OCI-LY3 (cell line): Measurements from ENCODE around the gene MED4.

Source experiments
- H2AFZ ChIP-seq: fragments of 200-600, 300-600 bp; shearing (Covaris generic); 2 replicates; pipeline ENCODE4 v1.6.0; 2014; ENCODE audit warnings: antibody characterized with exemption, low read depth, low read length
- H3K27ac ChIP-seq: fragments of 200-600, 300-600 bp; sonication (generic); 2 replicates; pipeline ENCODE4 v1.5.1; 2014; ENCODE audit warnings: mild to moderate bottlenecking, low read length, moderate library complexity, mixed read lengths
- H3K27me3 ChIP-seq: fragments of 200-600, 300-600 bp; sonication (generic); 2 replicates; pipeline ENCODE4 v1.6.1; 2014; ENCODE audit warnings: low read depth, low read length, mixed read lengths
- H3K36me3 ChIP-seq: fragments of 200-600, 300-600 bp; sonication (generic); replicated peaks from 2 replicates; pipeline ENCODE3; 2014; ENCODE audit warnings: low read depth, low read length, mixed read lengths
- H3K4me1 ChIP-seq: fragments of 300-600, 200-600 bp; sonication (generic); 2 replicates; pipeline ENCODE4 v1.6.1; 2014; ENCODE audit warnings: low read length, mixed read lengths
- H3K4me2 ChIP-seq: fragments of 200-600, 300-600 bp; sonication (generic); 2 replicates; pipeline ENCODE4 v1.6.1; 2014; ENCODE audit warnings: low read length, mixed read lengths
- H3K4me3 ChIP-seq: fragments of 300-600, 200-600 bp; sonication (generic); 2 replicates; pipeline ENCODE4 v1.5.1; 2014; ENCODE audit warnings: antibody characterized with exemption, mild to moderate bottlenecking, low read length, moderate library complexity
- H3K79me2 ChIP-seq: fragments of 300-600, 200-600 bp; shearing (Covaris generic); 2 replicates; pipeline ENCODE4 v1.6.1; 2014; ENCODE audit warnings: mild to moderate bottlenecking, low read length, mixed read lengths
- H3K9ac ChIP-seq: fragments of 300-600, 200-600 bp; shearing (Covaris generic); 2 replicates; pipeline ENCODE4 v1.6.0; 2014; ENCODE audit warnings: mild to moderate bottlenecking, low read length, moderate library complexity
- H3K9me3 ChIP-seq: fragments of 200-600, 300-600 bp; shearing (Covaris generic); 2 replicates; pipeline ENCODE4 v1.6.1; 2014; ENCODE audit warnings: low read length, mixed read lengths; ENCODE audit not compliant: insufficient read depth
- H4K20me1 ChIP-seq: fragments of 200-600, 300-600 bp; sonication (generic); 2 replicates; pipeline ENCODE4 v1.6.1; 2016; ENCODE audit warnings: low read length, mixed read lengths; ENCODE audit not compliant: insufficient read depth
- CTCF ChIP-seq: fragments of 200-600, 300-600 bp; sonication (generic); IDR thresholded peaks from 2 replicates; pipeline ENCODE4 v1.5.1; 2014; ENCODE audit warnings: antibody characterized with exemption, low read length, low read depth
- EZH2phosphoT487 ChIP-seq: fragments of 200-600 bp; shearing (Covaris generic); IDR thresholded peaks from 2 replicates; pipeline ENCODE4 v1.6.1; 2018; ENCODE audit warnings: antibody characterized with exemption, mixed run types, low read depth

Gene MED4

DNA sequence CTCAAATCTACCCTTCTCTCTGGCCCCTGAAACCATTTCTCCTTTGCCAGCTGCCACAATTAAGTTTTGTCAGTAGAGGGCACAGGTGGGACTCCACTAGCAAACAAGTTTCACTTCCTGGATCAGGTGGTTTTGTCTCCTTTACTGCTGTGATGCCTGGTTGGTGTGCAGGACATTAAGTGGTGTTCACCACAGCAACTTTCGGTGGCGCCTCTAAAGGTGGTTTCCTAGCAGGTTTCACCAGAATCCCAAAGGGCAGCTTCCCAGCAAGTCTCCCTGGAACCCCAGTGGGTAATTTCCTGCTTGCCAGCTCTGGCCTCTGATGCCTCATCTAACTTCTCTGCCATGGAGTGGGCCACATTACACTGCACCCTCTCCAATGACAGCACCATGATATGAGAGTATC is 16.6 kb downstream of the MED4 start:
- peak overlapping the region; percentile 2; the same call in 1 of the 2 replicates for H3K9ac ChIP-seq
- peak; percentile 84 for TF ChIP-seq CTCF
- no peak for TF ChIP-seq EZH2phosphoT487
- H4K20me1 ChIP-seq = peaks cover 3% of the 10 kb centered on the region; the same call in 1 of the 2 replicates
- no peaks in the 10 kb centered on the region for H3K9me3 ChIP-seq
- no peaks in the 10 kb centered on the region for H3K79me2 ChIP-seq
- H3K4me2 ChIP-seq = peak overlapping the region; percentile 52
- peak overlapping the region; percentile 69 for H3K27ac ChIP-seq
- H3K27me3 ChIP-seq = no peaks in the 10 kb centered on the region
- H3K4me1 ChIP-seq = peaks cover 9% of the 10 kb centered on the region
- no peak overlapping the region for H2AFZ ChIP-seq
- H3K4me3 ChIP-seq = peak overlapping the region; percentile 7; the same call in 1 of the 2 replicates
- H3K36me3 ChIP-seq = peaks cover 63% of the 10 kb centered on the region

DNA sequence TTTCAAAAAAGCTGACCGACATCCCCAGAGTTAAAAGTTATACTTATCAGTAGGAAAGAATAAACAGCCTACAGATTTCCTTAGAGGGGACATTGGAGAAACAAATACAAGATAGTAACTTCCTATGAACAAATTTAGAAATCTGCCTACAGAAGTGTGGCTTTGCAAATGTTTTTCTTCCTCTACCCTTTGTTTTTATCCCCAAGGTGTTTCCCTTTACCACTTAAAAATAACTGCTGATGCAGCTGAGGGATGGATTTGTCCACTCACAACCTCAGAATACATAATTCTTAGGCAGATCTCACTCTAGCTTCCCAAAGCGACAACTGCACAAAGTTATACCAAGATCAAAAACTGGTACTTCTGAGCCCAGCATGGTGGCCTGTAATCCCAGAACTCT is 20.9 kb downstream of the MED4 start:
- Histone ChIP-seq H3K9ac (no peak overlapping the region), H3K9me3 (no peaks in the 10 kb centered on the region), H3K79me2 (no peaks in the 10 kb centered on the region), H3K4me2 (no peak overlapping the region), H3K4me3 (no peak overlapping the region), H2AFZ (no peak overlapping the region), H3K4me1 (peaks cover 9% of the 10 kb centered on the region), H3K36me3 (peaks cover 84% of the 10 kb centered on the region), H3K27me3 (no peaks in the 10 kb centered on the region), H4K20me1 (peaks cover 3% of the 10 kb centered on the region; the same call in 1 of the 2 replicates), H3K27ac (no peak overlapping the region)
- TF ChIP-seq CTCF = no peak
- no peak for TF ChIP-seq EZH2phosphoT487

DNA sequence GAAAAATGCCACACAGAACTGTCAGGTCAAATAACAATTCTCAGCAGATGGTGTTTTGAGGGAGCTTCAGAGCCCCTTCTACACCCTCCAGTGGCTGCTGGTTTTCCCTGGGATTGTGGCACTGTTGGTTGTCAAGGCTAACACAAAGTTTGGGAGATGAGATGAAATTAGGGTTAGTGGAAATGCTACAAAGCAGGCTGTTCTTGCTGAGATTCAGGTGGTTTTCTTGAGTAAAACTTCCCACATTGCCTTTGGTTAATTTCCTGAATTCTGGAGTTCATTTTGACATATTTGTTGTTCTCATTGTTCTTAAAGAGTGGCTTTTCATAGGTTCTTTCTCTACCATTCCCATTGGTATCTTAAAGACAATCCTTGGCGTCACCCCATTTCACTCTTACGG is 22.1 kb downstream of the MED4 start:
- H3K9me3 ChIP-seq = no peaks in the 10 kb centered on the region
- no peak overlapping the region for H2AFZ ChIP-seq
- H3K4me3 ChIP-seq = no peak overlapping the region
- no peak overlapping the region for H3K4me2 ChIP-seq
- TF ChIP-seq CTCF (no peak), EZH2phosphoT487 (no peak)
- H3K4me1 ChIP-seq = no peaks in the 10 kb centered on the region
- H4K20me1 ChIP-seq = no peaks in the 10 kb centered on the region
- no peak overlapping the region for H3K27ac ChIP-seq
- no peaks in the 10 kb centered on the region for H3K79me2 ChIP-seq
- H3K9ac ChIP-seq = no peak overlapping the region
- H3K36me3 ChIP-seq = peaks cover 92% of the 10 kb centered on the region
- no peaks in the 10 kb centered on the region for H3K27me3 ChIP-seq

DNA sequence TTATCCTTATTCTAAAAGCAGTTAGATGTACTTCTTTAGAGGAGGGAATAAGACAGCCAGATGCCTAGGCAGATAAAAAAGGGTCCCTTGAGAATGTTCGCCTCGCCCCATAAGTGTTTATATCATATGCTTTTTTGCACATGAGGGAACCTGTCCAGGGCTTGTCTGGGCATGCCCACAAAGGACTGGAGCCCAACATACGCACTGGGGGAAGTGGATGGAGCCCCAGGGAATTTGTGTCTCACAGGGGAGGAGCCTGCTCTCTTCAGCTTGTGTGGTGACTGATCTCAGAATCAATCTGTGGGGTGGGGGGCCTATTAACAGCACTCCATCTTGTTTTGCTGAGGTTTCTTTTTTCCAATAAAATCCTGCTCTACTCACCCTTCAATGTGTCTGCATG is 22.6 kb downstream of the MED4 start:
- Histone ChIP-seq H3K4me3 (no peak overlapping the region), H3K27ac (no peak overlapping the region), H3K9ac (no peak overlapping the region), H3K9me3 (no peaks in the 10 kb centered on the region), H3K4me2 (no peak overlapping the region), H4K20me1 (no peaks in the 10 kb centered on the region), H3K27me3 (no peaks in the 10 kb centered on the region), H3K79me2 (no peaks in the 10 kb centered on the region), H3K4me1 (peaks cover 3% of the 10 kb centered on the region; the same call in 1 of the 2 replicates), H2AFZ (no peak overlapping the region), H3K36me3 (peaks cover 94% of the 10 kb centered on the region)
- no peak for TF ChIP-seq CTCF
- no peak for TF ChIP-seq EZH2phosphoT487
